Stimulated activated CD4-positive, alpha-beta T cell treated with anti-CD3 and anti-CD28 coated beads, TNF-alpha, amount 100 ng/mL, for 4 hours (primary cell): ENCODE measurements around the gene ZNF385A.
"Not testable (repeated sequence)": the region's sequence is repeated elsewhere in the genome, so short reads cannot be mapped to it uniquely, and the experiment has no call there.

Experiments
- DNase-seq, 3 experiments: peaks; one replicate each; pipeline ENCODE4 v3.0.0-alpha.2; 2020; ENCODE audit warnings: low read depth in 3 of 3

Gene ZNF385A

GRCh38 chr12:54325442-54326109 is 59.0 kb downstream of the ZNF385A start:
- DNase-seq: not testable (repeated sequence)

- peak; percentile 66 to 88 (median 87) for DNase-seq
Observed at GRCh38 chr12:54324617-54325441, 59.7 kb downstream of the ZNF385A start, which contains the start of gene COPZ1. Gene COPZ1 (plus strand): TSS chr12:54325131. CDS start chr12:54325164, 33 bp downstream.

GRCh38 chr12:54321363-54321762 is 63.2 kb downstream of the ZNF385A start:
- DNase-seq: no peak
